RWPE2 (cell line): ENCODE measurements around the gene TMC3.
"Not testable (repeated sequence)": the region's sequence is repeated elsewhere in the genome, so short reads cannot be mapped to it uniquely, and the experiment has no call there.

Experiments used
- ATAC-seq: fragments of 200-7000 bp; cut with Tn5 transposase; 3 replicates; pipeline ENCODE4 v1.9.1; 2021; ENCODE audit warnings: low read depth
- DNase-seq: peaks from one replicate; pipeline ENCODE4 v3.0.0-alpha.2; 2020; ENCODE audit warnings: low spot score
- H3K27ac ChIP-seq: fragments of 450-650 bp; 2 replicates; pipeline ENCODE4 v1.5.1; 2017; ENCODE audit warnings: mild to moderate bottlenecking; ENCODE audit not compliant: poor library complexity, severe bottlenecking
- H3K27me3 ChIP-seq: fragments of 250-450 bp; sonication (Bioruptor Pico); 2 replicates; pipeline ENCODE4 v1.5.1; 2021; ENCODE audit warnings: mild to moderate bottlenecking, moderate library complexity; ENCODE audit not compliant: insufficient read depth, poor library complexity, severe bottlenecking
- H3K36me3 ChIP-seq: fragments of 250-450 bp; sonication (Bioruptor Pico); 2 replicates; pipeline ENCODE4 v1.5.1; 2020; ENCODE audit warnings: low read depth, mild to moderate bottlenecking, moderate library complexity
- H3K4me1 ChIP-seq: fragments of 250-450 bp; sonication (Bioruptor Pico); 2 replicates; pipeline ENCODE4 v1.5.1; 2021; ENCODE audit warnings: mild to moderate bottlenecking, moderate library complexity; ENCODE audit not compliant: insufficient read depth, poor library complexity, severe bottlenecking
- H3K4me3 ChIP-seq: fragments of 250-450 bp; sonication (Bioruptor Pico); 2 replicates; pipeline ENCODE4 v1.5.1; 2021; ENCODE audit warnings: mild to moderate bottlenecking, moderate library complexity; ENCODE audit not compliant: severe bottlenecking
- H3K9me3 ChIP-seq: fragments of 250-450 bp; sonication (Bioruptor Pico); 2 replicates; pipeline ENCODE4 v1.5.1; 2021; ENCODE audit warnings: mild to moderate bottlenecking, moderate library complexity; ENCODE audit not compliant: severe bottlenecking
- TF ChIP-seq, protein P1 (sequence below): fragments of 450-650 bp; IDR thresholded peaks from one replicate; pipeline ENCODE4 v1.5.1; 2017; ENCODE audit warnings: mild to moderate bottlenecking, moderate library complexity; ENCODE audit not compliant: poor library complexity, severe bottlenecking

Gene TMC3

GRCh38 chr15:81351651-81352050 is 22.4 kb downstream of the TMC3 start:
- no peak for ATAC-seq
- no peaks in the 10 kb centered on the region for H3K27me3 ChIP-seq

DNA sequence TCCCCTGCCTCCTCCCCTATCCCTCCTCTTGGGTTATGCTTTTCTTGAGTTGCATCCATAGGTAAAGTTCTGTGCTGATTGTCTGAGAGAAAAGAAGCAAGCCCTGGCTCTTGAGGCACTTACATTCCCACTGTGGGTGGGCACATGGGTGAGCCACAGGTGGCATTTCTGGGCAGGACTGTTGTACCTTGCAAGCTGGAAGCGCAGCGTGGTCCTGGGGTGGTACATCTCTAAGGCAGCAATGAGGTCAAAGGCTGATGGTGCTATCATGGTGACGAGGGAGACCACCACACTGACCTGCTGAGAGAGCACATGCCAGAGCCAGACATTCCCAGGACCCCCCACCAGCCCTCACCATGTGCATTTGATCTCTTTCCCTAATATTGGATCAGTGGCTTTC is 24.7 kb downstream of the TMC3 start:
- H3K27me3 ChIP-seq: no peaks in the 10 kb centered on the region
- H3K36me3 ChIP-seq: no peaks in the 10 kb centered on the region
- TF ChIP-seq, protein P1, sequence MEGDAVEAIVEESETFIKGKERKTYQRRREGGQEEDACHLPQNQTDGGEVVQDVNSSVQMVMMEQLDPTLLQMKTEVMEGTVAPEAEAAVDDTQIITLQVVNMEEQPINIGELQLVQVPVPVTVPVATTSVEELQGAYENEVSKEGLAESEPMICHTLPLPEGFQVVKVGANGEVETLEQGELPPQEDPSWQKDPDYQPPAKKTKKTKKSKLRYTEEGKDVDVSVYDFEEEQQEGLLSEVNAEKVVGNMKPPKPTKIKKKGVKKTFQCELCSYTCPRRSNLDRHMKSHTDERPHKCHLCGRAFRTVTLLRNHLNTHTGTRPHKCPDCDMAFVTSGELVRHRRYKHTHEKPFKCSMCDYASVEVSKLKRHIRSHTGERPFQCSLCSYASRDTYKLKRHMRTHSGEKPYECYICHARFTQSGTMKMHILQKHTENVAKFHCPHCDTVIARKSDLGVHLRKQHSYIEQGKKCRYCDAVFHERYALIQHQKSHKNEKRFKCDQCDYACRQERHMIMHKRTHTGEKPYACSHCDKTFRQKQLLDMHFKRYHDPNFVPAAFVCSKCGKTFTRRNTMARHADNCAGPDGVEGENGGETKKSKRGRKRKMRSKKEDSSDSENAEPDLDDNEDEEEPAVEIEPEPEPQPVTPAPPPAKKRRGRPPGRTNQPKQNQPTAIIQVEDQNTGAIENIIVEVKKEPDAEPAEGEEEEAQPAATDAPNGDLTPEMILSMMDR: no peak
- H3K27ac ChIP-seq: no peak overlapping the region
- ATAC-seq (no peak), DNase-seq (no peak)
- no peaks in the 10 kb centered on the region for H3K4me1 ChIP-seq
- no peak overlapping the region for H3K4me3 ChIP-seq
- H3K9me3 ChIP-seq: no peaks in the 10 kb centered on the region

More at GRCh38 chr15:81351651-81352050, 22.4 kb downstream of the TMC3 start:
- Histone ChIP-seq H3K27ac (no peak overlapping the region), H3K4me1 (no peaks in the 10 kb centered on the region), H3K9me3 (no peaks in the 10 kb centered on the region), H3K36me3 (no peaks in the 10 kb centered on the region), H3K4me3 (no peak overlapping the region)
- no peak for DNase-seq
- TF ChIP-seq, protein P1: no peak

- H3K4me3 ChIP-seq, ATAC-seq, H3K27me3 ChIP-seq, DNase-seq, H3K4me1 ChIP-seq, H3K27ac ChIP-seq, H3K9me3 ChIP-seq, H3K36me3 ChIP-seq: not testable (repeated sequence)
These were observed 25.3 kb downstream of the TMC3 start for GRCh38 chr15:81348691-81349090.

DNA sequence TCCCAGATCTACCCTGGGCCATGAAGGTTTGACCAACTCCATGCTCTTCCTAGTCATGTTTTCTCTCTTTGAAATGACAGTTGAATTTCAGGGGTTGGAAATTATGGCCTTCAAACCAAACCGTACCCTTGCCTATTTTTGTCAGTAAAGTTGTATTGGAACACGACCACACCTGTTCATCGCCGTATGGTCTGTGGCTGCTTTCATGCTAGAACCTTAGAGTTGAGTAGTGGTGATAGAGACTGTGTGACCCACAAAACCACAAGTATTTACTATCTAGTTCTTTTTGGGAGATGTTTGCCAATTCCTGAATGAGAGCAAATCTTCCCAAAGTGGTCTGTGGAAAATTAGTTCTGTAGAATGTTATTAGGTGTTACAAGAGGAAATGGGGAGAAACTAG is 26.1 kb downstream of the TMC3 start:
- H3K4me3 ChIP-seq: no peak overlapping the region
- no peaks in the 10 kb centered on the region for H3K9me3 ChIP-seq
- no peak for DNase-seq
- no peaks in the 10 kb centered on the region for H3K36me3 ChIP-seq
- TF ChIP-seq, protein P1: no peak
- no peaks in the 10 kb centered on the region for H3K27me3 ChIP-seq
- H3K4me1 ChIP-seq: no peaks in the 10 kb centered on the region
- H3K27ac ChIP-seq: no peak overlapping the region
- ATAC-seq: no peak

DNA sequence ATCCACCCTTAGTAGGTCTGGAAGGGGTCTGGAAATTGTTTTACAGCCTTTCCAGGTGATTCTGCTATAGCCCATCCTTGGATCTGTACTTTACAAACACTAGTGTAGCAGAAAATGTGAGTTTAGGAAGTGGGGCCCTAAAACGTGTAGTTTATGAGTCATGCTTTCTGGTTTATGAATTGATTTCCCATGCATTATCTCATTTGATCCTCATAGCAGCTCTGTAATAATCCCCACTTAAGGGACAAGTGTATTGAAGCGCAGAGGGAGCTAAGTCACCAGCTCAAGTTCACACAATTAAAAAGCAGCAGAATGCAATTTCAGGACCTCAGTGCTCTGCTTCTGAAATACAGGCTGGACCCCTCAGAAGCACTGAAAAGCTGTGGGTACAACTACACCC is 27.4 kb downstream of the TMC3 start:
- TF ChIP-seq, protein P1: no peak

More for the DNA sequence above, 27.4 kb downstream of the TMC3 start:
- no peaks in the 10 kb centered on the region for H3K4me1 ChIP-seq
- no peak overlapping the region for H3K27ac ChIP-seq
- no peaks in the 10 kb centered on the region for H3K9me3 ChIP-seq
- no peak for DNase-seq
- no peaks in the 10 kb centered on the region for H3K27me3 ChIP-seq
- H3K4me3 ChIP-seq: no peak overlapping the region
- H3K36me3 ChIP-seq: no peaks in the 10 kb centered on the region
- no peak for ATAC-seq
